Right lobe of liver (tissue), 6 donors: ENCODE results near the gene WDR1. TPM values are rescaled to one million over a fixed set of nuclear protein-coding genes. Genes with fewer than 3 reads are reported as not detected.

Experiments
- ATAC-seq, 4 donors: fragments of 200-7000 bp; cut with Tn5 transposase; one replicate each; pipeline ENCODE4 v1.9.1; 2020; ENCODE audit warnings: mild to moderate bottlenecking in 4 of 4, moderate library complexity in 4 of 4
- DNase-seq, 3 donors: peaks; one replicate each; pipeline ENCODE4 v3.0.0-alpha.2; 2020
- H3K27ac ChIP-seq, 3 donors: fragments of 200-600 bp; one replicate each; pipeline ENCODE4 v1.8.0; 2022
- H3K27me3 ChIP-seq, 2 donors: fragments of 200-600 bp; one replicate each; pipeline ENCODE4 v1.8.0; 2022
- H3K36me3 ChIP-seq, 4 donors: fragments of 200-600 bp; sonication (generic) in 1 of 4; one replicate each; pipeline versions ENCODE4 v1.5.1 to v1.8.0; 2017 to 2022; ENCODE audit warnings: control low read depth in 1 of 4
- H3K4me1 ChIP-seq, 4 donors: fragments of 200-600 bp; sonication (generic) in 1 of 4; one replicate each; pipeline versions ENCODE4 v1.5.1 to v1.8.0; 2017 to 2022; ENCODE audit warnings: control low read depth in 1 of 4
- H3K4me3 ChIP-seq, 3 donors: fragments of 200-600 bp; one replicate each; pipeline ENCODE4 v1.8.0; 2022
- H3K9me3 ChIP-seq, 4 donors: fragments of 200-600 bp; sonication (generic) in 1 of 4; one replicate each; pipeline versions ENCODE4 v1.5.1 to v1.8.0; 2017 to 2022; ENCODE audit warnings: control low read depth in 1 of 4
- POLR2A ChIP-seq: fragments of 450-650 bp; IDR thresholded peaks from one replicate; pipeline ENCODE4 v1.6.1; 2017; ENCODE audit warnings: antibody characterized with exemption, mild to moderate bottlenecking
- WGBS: methylation state at CpG from one replicate; pipeline ENCODE4 v1.1.6; 2018; ENCODE audit warnings: low coverage, low lambda C conversion rate; ENCODE audit not compliant: insufficient coverage; ENCODE audit errors: missing lambda C conversion rate; 5-methylcytosine and 5-hydroxymethylcytosine counted together
- intact Hi-C, 2 donors: fragments of 100-400 bp; cut with DNase I; formaldehyde crosslinking; loops; one replicate each; pipeline versions ENCODE4 v1.11.2 to v1.14.1; 2022
- total RNA-seq, 6 experiments: library from RNA; depleted of rRNA in 2 of 6; stranded (reverse); fragments of >200 nt in 2 of 6; fragmentation: NEBNext Ultra II Directional in 3 of 6; extraction: Animal tissue kit (Norgen Biotek cat#: 25700) in 3 of 6; gene quantifications; one replicate each; pipeline versions ENCODE4 v1.1.0 to v1.2.4, GENCODE V29; 2016 to 2023
- TF ChIP-seq, protein P1 (sequence below), 4 donors: fragments of 200-600 bp in 3 of 4; fragments of 450-650 bp in 1 of 4; IDR thresholded peaks; one replicate each; pipeline versions ENCODE4 v1.5.1 to v1.8.0; 2016 to 2022; ENCODE audit warnings: antibody characterized with exemption in 4 of 4, mild to moderate bottlenecking in 2 of 4
- donor health status: DM: no; HTN: yes; CAD: no.
- donor health status: DM: no; HTN: no; CAD: no.
- donor health status: DM: no; HTN: no; CAD: no.
- donor health status: DM: no; HTN: yes; CAD: no.
- donor health status: DM: no; HTN: yes; CAD: no.

Gene WDR1
- total RNA-seq, 6 experiments from 2014 or later, result 65.1 to 149 (median 76.4) TPM

DNA sequence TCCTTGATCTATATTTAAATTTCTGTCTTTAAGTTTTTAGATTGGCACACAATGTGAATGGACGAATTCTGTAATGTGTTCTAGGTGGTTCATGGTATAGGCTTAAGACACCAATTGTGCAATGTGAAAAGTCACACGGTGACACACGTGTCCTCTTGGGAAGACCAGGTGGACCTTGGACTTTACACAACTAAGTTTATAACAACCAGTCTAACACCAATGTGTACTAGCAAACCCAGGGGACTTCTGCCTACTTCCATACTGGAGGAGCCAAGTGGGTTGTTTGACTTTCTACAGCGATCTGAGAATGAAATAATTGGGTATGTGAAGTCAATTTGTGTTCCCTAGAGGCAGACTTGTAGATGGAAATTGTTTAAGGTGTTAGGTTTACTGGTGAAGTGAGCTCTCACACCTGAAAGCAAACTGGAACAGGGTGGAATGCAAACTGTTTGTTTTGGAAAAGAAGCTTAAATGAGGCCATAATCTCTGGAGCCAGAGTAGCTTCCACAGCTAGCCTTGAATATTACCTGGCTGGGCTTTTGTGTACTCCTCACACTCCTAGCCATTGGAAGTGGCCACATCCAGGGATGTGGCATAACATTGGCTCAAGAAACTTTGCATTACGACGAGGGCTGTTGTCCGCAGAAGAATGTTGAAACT lies 45.9 kb upstream of the WDR1 start:
- Histone ChIP-seq H3K27ac (peak overlapping the region; percentile 57 to 81 (median 72)), H3K36me3 (no peaks in the 10 kb centered on the region), H3K4me3 (peak overlapping the region in 1 of 3 donors; percentile 8), H3K4me1 (peaks cover 0 to 26% (median 9%) of the 10 kb centered on the region in 4 donors), H3K9me3 (no peaks in the 10 kb centered on the region), H3K27me3 (no peaks in the 10 kb centered on the region)
- intact Hi-C loops, result loop anchor here in 1 of 2 donors (10.0 kb wide), 1 partner anchor 222 kb away; no protein-coding TSS in a partner anchor
- WGBS, result 28% methylated on average over 7 of the region's 7 CpGs
- ATAC-seq, result peak; percentile 76 to 80 (median 78)
- DNase-seq, result peak in 2 of 3 donors; percentile 67 to 73
- TF ChIP-seq, protein P1, sequence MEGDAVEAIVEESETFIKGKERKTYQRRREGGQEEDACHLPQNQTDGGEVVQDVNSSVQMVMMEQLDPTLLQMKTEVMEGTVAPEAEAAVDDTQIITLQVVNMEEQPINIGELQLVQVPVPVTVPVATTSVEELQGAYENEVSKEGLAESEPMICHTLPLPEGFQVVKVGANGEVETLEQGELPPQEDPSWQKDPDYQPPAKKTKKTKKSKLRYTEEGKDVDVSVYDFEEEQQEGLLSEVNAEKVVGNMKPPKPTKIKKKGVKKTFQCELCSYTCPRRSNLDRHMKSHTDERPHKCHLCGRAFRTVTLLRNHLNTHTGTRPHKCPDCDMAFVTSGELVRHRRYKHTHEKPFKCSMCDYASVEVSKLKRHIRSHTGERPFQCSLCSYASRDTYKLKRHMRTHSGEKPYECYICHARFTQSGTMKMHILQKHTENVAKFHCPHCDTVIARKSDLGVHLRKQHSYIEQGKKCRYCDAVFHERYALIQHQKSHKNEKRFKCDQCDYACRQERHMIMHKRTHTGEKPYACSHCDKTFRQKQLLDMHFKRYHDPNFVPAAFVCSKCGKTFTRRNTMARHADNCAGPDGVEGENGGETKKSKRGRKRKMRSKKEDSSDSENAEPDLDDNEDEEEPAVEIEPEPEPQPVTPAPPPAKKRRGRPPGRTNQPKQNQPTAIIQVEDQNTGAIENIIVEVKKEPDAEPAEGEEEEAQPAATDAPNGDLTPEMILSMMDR (IDR thresholded peaks at IDR 0.05), result no peak
- TF ChIP-seq POLR2A, result no peak

DNA sequence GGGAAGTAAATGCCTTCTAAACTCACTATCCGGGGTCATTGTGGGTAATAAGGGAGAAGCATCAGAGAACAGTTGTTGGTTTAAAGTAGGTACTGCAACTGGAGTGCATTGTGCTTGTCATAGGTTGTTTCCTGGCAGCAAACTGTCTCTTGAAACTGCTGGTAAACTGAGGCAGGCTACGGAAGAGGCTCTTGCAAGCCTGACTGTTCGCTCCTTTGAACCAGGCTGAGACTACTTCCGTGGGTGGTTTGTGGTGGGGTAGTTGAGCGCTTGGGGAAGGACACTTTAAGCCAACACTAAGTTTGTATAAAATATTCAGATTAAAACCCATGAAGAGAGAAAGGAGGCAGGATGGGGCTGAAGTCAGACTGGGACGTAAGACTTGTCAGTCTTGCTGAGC lies 45.2 kb upstream of the WDR1 start:
- intact Hi-C loops, result loop anchor here in 1 of 2 donors (10.0 kb wide), 1 partner anchor 223 kb away; no protein-coding TSS in a partner anchor
- ATAC-seq, result no peak
- 75% methylated on average over 5 of the region's 6 CpGs for WGBS

DNA sequence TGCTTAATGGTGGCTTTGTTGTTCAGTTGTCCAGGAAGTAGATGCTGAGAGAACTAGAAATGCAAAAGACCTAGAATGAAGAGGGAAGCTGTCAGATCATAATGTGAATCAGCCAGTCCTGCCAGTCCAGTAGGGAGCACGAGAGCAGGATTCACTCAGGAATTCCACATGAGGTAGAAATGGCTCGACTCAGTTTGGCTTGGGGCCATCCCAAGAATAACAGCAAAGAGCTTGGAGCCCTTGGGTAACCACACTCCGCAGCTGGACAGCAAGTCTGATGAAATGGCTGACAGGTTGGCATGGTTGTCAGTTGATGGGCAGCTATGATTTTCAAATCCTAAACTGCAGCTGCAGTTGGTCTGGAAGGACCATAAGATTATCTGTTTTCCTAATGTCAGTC lies 44.5 kb upstream of the WDR1 start:
- peaks cover 0 to 26% (median 9%) of the 10 kb centered on the region in 4 donors for H3K4me1 ChIP-seq
- H3K27ac ChIP-seq, result no peak overlapping the region
- no peak overlapping the region for H3K4me3 ChIP-seq
- no peaks in the 10 kb centered on the region for H3K36me3 ChIP-seq
- ATAC-seq (no peak), DNase-seq (no peak)
- TF ChIP-seq, protein P1 (IDR thresholded peaks at IDR 0.05), result no peak
- no peak for TF ChIP-seq POLR2A
- H3K9me3 ChIP-seq, result no peaks in the 10 kb centered on the region
- intact Hi-C loops, result loop anchor here in 1 of 2 donors (10.0 kb wide), 1 partner anchor 224 kb away; no protein-coding TSS in a partner anchor
- no peaks in the 10 kb centered on the region for H3K27me3 ChIP-seq
- WGBS, result no CpG with 5 or more reads among the region's 3 CpGs

More for the DNA sequence above, 45.2 kb upstream of the WDR1 start:
- Histone ChIP-seq H3K27ac (peak overlapping the region in 2 of 3 donors; percentile 72 to 81), H3K4me3 (no peak overlapping the region), H3K27me3 (no peaks in the 10 kb centered on the region), H3K36me3 (no peaks in the 10 kb centered on the region), H3K9me3 (no peaks in the 10 kb centered on the region), H3K4me1 (peaks cover 0 to 26% (median 9%) of the 10 kb centered on the region in 4 donors)
- DNase-seq, result no peak
- no peak for TF ChIP-seq POLR2A
- TF ChIP-seq, protein P1 (IDR thresholded peaks at IDR 0.05), result no peak

DNA sequence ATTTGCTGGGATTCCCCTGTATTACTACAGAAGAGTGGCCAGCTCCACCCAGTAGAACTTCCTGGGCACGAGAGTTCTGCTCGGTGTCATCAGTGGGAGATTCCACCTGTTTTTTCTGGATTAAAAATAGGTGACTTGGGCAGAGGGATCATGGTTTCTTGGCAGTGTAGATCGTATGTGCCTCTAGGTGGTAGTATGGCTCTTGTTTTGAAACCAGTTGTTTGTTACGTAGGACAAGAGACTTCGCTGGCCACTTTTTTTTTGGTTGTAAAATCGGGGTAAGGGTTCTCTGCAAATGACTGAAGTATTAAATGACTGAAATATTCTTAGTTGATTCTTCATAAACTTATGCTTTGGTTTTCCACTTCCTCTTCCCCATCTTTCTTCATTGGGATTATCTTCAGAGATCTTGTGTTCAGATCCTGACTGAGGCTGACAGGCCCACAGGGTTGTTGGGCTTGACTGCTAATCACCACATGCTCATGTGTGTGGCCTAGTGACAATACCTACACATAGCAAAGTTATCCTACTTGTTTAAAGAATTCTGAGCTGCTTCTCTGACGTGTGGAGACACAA lies 43.8 kb upstream of the WDR1 start:
- 46% methylated on average over 7 of the region's 7 CpGs for WGBS
- DNase-seq, result no peak

More for the DNA sequence above, 43.8 kb upstream of the WDR1 start:
- H3K4me3 ChIP-seq, result no peak overlapping the region
- peak in 3 of 4 donors; percentile 22 to 36 (median 28) for ATAC-seq
- H3K27me3 ChIP-seq, result no peaks in the 10 kb centered on the region
- peaks cover 0 to 26% (median 9%) of the 10 kb centered on the region in 4 donors for H3K4me1 ChIP-seq
- no peak for TF ChIP-seq POLR2A
- TF ChIP-seq, protein P1 (IDR thresholded peaks at IDR 0.05), result peak; percentile 29 to 40 (median 37)
- H3K27ac ChIP-seq, result no peak overlapping the region
- intact Hi-C loops, result loop anchor here in 1 of 2 donors (10.0 kb wide), 1 partner anchor 224 kb away; no protein-coding TSS in a partner anchor
- H3K9me3 ChIP-seq, result no peaks in the 10 kb centered on the region
- H3K36me3 ChIP-seq, result no peaks in the 10 kb centered on the region
